GM12801 (cell line): ENCODE measurements around the gene GPATCH2.

Experiments
- TF ChIP-seq, protein P1 (sequence below): IDR thresholded peaks from one replicate; pipeline ENCODE4 v1.5.1; 2011; ENCODE audit warnings: control low read depth; ENCODE audit not compliant: insufficient read length; ENCODE audit errors: extremely low read depth

GPATCH2 gene

DNA sequence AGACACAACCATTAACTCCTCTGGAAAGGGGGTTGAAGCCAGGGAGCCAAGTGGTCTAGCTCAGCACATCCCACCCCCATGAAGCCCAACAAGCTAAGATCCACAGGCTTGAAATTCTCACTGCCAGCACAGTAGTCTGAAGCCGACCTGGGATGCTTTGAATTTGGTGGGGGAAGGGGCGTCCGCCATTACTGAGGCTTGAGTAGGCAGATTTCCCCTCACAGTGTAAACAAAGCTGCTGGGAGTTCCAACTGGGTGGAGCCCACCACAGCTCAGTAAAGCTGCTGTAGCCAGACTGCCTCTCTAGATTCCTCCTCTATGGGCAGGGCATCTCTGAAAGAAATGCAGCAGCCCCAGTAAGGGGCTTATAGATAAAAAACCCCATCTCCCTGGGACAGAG lies 193.5 kb downstream of the GPATCH2 start:
- TF ChIP-seq, protein P1, sequence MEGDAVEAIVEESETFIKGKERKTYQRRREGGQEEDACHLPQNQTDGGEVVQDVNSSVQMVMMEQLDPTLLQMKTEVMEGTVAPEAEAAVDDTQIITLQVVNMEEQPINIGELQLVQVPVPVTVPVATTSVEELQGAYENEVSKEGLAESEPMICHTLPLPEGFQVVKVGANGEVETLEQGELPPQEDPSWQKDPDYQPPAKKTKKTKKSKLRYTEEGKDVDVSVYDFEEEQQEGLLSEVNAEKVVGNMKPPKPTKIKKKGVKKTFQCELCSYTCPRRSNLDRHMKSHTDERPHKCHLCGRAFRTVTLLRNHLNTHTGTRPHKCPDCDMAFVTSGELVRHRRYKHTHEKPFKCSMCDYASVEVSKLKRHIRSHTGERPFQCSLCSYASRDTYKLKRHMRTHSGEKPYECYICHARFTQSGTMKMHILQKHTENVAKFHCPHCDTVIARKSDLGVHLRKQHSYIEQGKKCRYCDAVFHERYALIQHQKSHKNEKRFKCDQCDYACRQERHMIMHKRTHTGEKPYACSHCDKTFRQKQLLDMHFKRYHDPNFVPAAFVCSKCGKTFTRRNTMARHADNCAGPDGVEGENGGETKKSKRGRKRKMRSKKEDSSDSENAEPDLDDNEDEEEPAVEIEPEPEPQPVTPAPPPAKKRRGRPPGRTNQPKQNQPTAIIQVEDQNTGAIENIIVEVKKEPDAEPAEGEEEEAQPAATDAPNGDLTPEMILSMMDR, result no peak

DNA sequence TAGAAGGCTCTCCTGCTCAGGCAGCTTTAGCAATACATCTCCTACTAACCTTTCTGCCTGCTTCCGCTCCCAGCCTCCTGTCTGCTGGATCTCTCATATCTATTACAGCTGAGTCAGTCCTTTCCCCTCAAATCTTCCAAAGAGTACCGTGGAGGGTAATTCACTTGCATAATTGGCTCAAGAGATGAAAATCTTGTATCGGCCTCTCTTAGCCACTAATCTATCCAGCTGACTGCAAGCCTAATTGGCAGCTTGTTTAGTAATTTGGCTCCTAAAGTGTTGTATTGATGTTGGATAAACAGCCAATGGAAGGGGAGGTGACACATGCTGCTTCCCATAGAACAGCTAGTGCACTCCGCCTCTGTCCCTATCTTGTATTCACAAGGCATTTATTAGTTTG lies 195.7 kb downstream of the GPATCH2 start:
- TF ChIP-seq, protein P1, result no peak

DNA sequence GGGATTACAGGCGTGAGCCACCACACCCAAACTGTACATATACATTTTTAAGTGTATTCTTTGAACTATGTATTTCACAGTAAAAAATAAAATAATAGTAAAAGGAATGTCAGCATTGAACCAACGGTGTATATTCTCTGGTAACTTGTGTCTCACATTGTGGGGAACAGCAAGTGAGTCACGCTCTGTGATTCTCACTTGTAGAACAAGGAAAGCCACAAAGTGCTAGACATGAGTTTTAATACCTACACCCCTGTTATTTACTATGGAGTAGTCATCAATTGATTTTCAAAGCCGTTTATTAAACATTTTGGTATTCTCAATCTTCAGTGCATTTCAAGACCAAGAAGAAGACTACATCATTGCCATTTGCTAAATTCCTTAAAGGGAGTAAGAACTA lies 197.2 kb downstream of the GPATCH2 start:
- TF ChIP-seq, protein P1, result no peak

DNA sequence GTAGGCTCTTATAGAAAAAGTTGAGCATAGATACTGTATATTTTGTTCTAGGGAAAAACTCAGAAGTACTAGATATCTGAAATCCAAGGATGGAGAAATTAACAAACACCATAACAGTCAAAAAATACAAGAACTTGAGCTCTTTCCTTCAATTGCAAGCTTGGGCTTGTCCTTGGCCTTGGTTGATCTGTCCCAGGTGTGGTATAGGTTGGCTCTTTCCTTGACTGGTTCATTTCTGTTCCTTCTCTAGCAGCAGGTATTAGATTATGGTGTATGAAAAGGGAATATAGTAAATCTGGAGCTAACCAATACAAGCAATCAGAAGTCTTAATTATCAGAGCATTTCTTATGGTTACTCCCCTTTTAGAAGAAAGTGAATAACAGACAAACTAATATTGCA lies 198.6 kb downstream of the GPATCH2 start:
- TF ChIP-seq, protein P1, result no peak

DNA sequence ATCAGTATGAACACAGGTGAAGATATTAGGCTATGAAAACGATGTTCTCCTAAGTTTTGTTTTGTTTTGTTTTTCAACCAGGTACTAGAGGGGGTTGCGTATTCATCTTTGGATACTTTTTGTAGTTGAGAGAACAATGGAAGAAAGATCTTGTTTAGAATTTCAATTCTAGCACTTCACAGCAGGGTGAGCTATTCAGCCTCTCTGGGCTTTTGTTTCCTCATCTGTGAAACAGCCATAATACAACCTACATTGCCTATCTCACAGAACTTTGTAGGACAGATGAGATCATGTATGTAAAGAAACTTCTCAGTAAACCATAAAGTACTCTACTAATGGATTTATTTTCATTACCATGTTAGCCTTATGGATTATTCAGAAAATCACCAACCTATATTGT lies 199.5 kb downstream of the GPATCH2 start:
- TF ChIP-seq, protein P1, result no peak

DNA sequence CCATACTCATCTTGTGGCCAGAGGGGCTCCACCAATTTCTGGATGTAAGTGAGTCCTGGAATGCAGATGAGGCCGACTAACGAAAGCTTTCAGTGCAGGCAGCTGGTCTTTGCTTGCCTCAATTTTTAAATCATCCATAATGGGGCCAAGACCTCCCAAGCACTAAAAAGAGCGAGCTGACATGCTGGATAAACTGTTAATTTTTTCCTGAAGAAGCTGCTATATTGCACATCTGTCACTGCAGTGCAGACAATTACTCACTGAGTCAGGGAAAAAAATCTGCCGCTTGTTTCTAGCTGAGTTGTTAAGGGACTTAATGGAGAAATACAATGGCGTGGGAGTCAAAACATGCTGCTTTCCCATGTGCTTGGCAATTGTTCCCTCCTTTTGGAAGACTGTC lies 205.5 kb downstream of the GPATCH2 start:
- TF ChIP-seq, protein P1, result no peak

DNA sequence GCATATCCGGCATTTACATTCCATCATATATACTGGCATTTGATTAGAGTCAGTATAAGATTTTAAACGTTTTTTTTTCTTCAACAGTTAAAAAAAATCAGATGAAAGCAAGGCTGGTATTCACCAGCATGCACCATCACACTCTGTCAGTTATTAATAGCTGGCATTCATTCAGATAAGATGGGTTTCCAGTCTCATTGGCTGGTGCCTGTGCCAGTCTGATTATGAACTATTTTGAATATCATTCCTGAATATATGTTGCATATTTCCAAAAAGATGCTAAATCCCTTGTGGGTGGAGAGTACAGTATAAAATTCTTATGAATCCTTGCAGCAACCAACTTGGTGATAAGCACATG lies 211.7 kb downstream of the GPATCH2 start:
- TF ChIP-seq, protein P1, result no peak
